Mesodermal cell (in vitro differentiated cells): ENCODE data around the gene TAS2R8. TPM values are rescaled to one million over a fixed set of nuclear protein-coding genes. Genes with fewer than 3 reads are reported as not detected.

Experiments used
- H3K27ac ChIP-seq: 2 replicates; pipeline ENCODE4 v1.7.0; 2013; ENCODE audit warnings: mild to moderate bottlenecking, low read depth, low read length, moderate library complexity; ENCODE audit not compliant: severe bottlenecking
- H3K36me3 ChIP-seq: 2 replicates; pipeline ENCODE4 v1.7.1; 2013; ENCODE audit warnings: mild to moderate bottlenecking, low read length, moderate library complexity; ENCODE audit not compliant: control insufficient read depth, insufficient read depth
- H3K4me1 ChIP-seq: one replicate; pipeline ENCODE4 v1.7.1; 2013; ENCODE audit warnings: mild to moderate bottlenecking, low read length; ENCODE audit not compliant: insufficient read depth, control insufficient read depth, poor library complexity, severe bottlenecking
- H3K4me3 ChIP-seq: 2 replicates; pipeline ENCODE4 v1.7.0; 2013; ENCODE audit warnings: low read length, control low read depth, mild to moderate bottlenecking; ENCODE audit not compliant: insufficient read depth, poor library complexity, severe bottlenecking; ENCODE audit errors: extremely low read depth
- H3K9me3 ChIP-seq: 2 replicates; pipeline ENCODE4 v1.7.1; 2013; ENCODE audit warnings: mild to moderate bottlenecking, low read length, moderate library complexity; ENCODE audit not compliant: control insufficient read depth
- WGBS, 2 experiments: methylation state at CpG; one replicate each; pipeline ENCODE4 v1.1.5; 2013; ENCODE audit warnings: missing lambda C conversion rate in 2 of 2; ENCODE audit not compliant: insufficient coverage in 2 of 2; 5-methylcytosine and 5-hydroxymethylcytosine counted together
- polyA plus RNA-seq, 2 experiments: library from polyadenylated mRNA; stranded (reverse); fragments of 50-300 nt; gene quantifications; one replicate each; pipeline ENCODE4 v1.2.3, GENCODE V29; 2013

The TAS2R8 gene, protein sequence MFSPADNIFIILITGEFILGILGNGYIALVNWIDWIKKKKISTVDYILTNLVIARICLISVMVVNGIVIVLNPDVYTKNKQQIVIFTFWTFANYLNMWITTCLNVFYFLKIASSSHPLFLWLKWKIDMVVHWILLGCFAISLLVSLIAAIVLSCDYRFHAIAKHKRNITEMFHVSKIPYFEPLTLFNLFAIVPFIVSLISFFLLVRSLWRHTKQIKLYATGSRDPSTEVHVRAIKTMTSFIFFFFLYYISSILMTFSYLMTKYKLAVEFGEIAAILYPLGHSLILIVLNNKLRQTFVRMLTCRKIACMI
- polyA plus RNA-seq (2013, experiment 1 of 2), result not detected
- polyA plus RNA-seq (2013, experiment 2 of 2), result not detected

DNA sequence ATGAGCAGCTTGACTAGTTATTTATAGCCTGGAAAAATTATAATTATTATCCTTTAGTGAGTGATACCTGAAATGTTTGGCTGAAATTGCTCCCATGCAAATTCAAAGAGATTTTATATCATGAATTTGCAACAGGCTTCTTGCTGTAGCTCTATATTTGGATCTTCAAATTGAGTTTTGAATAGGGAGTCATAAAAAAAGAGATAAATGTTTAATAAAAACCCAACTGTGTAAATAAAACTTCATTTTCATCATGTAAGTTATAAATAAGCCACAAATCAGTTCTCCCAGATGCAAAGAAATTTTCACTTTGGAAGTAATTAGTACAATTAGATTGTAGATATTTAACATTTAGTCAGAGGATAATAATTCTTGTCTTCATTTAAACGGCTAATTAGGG, at the start of gene TAS2R8:
Gene TAS2R8, minus strand, starts transcription at position 101 of the 400 bp plus-strand sequence. CDS start 306 bp downstream, outside the sequence.
- H3K36me3 ChIP-seq, result no peaks in the 10 kb centered on the region
- no peak within 1 kb of the TSS for H3K27ac ChIP-seq
- no peak within 1 kb of the TSS for H3K4me3 ChIP-seq

DNA sequence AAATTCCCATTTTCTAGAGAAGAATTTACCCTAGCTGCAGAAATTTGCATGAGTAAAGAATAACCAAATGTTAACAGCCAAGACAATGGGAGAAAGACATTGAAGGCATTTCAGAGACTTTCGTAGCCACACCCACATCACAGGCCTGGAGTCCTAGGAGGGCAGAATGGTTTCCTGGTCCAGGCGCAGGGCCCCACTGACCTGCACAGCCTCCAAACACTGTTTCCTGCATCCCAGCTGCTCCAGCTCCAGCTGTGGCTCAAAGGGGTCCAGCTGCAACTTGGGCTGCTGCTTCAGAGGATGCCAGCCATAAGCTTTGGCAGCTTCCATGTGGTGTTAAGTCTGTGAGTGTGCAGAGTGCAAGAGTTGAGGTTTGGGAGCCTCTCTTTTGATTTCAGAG, 48.7 kb upstream of the TAS2R8 start:
- H3K4me3 ChIP-seq, result no peak overlapping the region
- H3K9me3 ChIP-seq, result peaks cover 25% of the 10 kb centered on the region
- H3K36me3 ChIP-seq, result peaks cover 16% of the 10 kb centered on the region
- H3K27ac ChIP-seq, result no peak overlapping the region
- WGBS, 2 experiments, result 100% methylated on average over 1 of the region's 2 CpGs; no CpG with 5 or more reads in 1 of the 2 experiments
- no peaks in the 10 kb centered on the region for H3K4me1 ChIP-seq

More for the DNA sequence above, at the start of gene TAS2R8:
- Histone ChIP-seq H3K4me1 (no peaks in the 10 kb centered on the region), H3K9me3 (no peaks in the 10 kb centered on the region)
- no CpG with 5 or more reads among the region's 1 CpG for WGBS, 2 experiments

DNA sequence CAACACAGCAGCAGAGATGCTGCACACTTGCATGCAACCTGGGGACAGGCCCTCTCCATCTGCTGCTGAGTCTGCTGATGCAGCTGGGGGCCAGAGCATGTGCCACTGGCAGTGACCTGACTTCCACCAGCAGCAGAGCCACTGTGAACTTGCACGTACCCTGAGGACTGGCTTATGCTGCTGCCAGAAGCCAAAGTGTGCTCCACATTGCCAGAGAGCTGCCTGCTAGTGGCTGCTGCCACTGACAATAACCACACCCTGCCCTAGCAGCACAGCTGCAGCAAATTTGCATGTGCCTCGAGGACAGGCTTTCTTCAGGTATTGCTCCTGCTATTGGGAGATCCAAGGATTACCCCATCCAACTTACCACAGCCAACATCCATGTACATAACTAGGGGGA, 46.7 kb upstream of the TAS2R8 start:
- no peak overlapping the region for H3K27ac ChIP-seq
- H3K36me3 ChIP-seq, result peaks cover 11% of the 10 kb centered on the region
- H3K4me1 ChIP-seq, result no peaks in the 10 kb centered on the region
- peaks cover 25% of the 10 kb centered on the region for H3K9me3 ChIP-seq
- no peak overlapping the region for H3K4me3 ChIP-seq
- WGBS, 2 experiments, result 82 to 94% methylated on average over 2 of the region's 2 CpGs

DNA sequence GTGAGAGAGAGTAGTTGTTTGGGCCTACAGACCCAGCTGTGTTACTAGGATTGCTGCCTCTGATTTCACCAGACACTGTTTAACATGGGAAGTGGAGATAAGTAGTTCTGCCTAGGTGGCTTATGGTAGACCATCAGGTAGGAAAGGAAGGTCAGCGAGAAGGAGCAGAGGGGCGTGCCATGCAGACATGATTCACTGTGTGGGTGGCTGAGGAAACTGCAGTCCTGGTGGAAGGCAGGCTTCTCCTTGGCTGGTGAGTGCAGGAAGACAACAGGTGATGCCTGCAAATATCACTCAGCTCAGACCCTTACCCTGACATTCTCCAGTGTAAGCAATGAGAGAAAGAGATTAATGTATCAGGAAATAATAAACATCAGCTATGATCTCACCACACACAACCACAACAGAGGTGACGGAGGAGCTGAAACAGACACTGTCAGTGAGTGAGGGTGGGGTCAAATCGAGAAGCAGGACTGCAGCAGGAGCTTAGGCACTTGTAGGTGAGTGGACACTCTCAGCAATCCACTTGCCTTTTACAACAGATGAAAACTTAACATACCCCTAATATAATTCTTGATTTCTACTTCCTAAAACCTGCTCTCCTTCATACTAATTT, 44.3 kb upstream of the TAS2R8 start:
- H3K4me1 ChIP-seq, result no peaks in the 10 kb centered on the region
- H3K36me3 ChIP-seq, result peaks cover 9% of the 10 kb centered on the region
- 85 to 93% methylated on average over 2 to 3 of the region's 4 CpGs for WGBS, 2 experiments
- peaks cover 15% of the 10 kb centered on the region for H3K9me3 ChIP-seq
- no peak overlapping the region for H3K4me3 ChIP-seq
- H3K27ac ChIP-seq, result no peak overlapping the region

DNA sequence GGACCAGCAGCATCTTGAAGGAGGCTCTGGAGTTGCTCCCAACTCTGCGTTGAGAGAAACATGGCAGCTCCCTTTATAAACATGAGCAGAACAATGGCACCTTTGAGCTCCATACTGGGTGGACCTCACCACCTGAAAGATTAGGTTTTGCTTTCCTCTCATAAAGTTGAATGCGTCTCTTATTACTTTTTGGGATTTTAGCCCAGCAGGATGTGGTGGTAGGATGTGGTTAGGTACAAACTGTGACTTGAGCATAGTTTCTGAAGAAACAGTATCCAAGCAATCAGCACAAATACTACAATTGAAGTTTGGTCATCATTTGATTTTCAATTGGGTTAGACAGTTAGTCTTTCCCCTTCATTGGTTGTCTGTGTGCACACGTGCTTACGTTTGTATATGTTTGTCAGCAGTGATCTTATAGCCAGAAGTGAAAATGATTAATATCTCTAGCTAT, 42.4 kb upstream of the TAS2R8 start, which contains the start of gene PRR4:
Gene PRR4, minus strand, starts transcription at position 51 of the 454 bp plus-strand sequence. Its CDS starts 38 bp downstream, at position 13.
- Histone ChIP-seq H3K9me3 (no peaks in the 10 kb centered on the region), H3K36me3 (no peaks in the 10 kb centered on the region), H3K4me3 (no peak within 1 kb of the TSS), H3K27ac (no peak within 1 kb of the TSS), H3K4me1 (no peaks in the 10 kb centered on the region)
- 93 to 100% methylated on average over 1 of the region's 4 CpGs for WGBS, 2 experiments

DNA sequence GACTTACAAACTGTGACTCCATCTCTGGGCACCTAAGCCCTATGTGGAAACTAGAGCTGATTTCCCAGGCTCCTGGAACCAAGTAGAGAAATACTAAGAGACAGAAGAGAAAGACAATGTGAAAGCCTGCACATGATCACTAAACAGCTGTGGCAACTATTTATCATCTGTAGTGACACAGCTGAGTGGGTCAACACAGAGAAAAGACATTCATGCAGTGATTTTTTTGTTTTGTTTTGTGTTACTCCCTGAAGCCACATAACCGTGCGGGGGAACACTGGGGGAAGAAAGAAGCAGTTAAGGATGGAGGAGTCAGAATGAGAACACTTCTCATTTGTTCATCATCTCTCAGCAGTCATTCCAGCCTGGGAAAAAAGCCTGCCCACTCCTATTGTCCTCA, 40.7 kb upstream of the TAS2R8 start:
- Histone ChIP-seq H3K4me3 (no peak overlapping the region), H3K4me1 (no peaks in the 10 kb centered on the region), H3K9me3 (no peaks in the 10 kb centered on the region), H3K36me3 (no peaks in the 10 kb centered on the region), H3K27ac (no peak overlapping the region)
- WGBS, 2 experiments, result no CpG with 5 or more reads among the region's 2 CpGs

DNA sequence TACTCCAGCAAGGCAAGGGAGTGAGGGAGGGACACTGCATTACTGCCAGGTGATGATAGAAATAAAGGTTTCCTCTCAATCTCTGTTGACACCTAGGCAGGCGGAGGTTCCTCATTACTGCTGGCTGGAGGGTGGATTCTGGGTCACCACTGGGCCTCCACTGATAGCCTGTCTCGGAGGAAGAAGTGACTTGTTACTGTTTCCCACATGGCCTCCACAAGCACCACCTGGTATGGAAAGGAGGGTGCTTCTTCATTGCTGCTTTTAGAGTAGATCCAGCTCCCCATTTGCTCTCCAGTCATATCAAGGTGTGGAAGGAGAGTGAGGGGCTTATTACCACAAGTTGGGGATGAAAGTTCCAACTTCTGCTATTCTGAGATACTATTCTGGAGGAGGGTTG, 35.8 kb upstream of the TAS2R8 start:
- no peak overlapping the region for H3K4me3 ChIP-seq
- no peaks in the 10 kb centered on the region for H3K36me3 ChIP-seq
- H3K27ac ChIP-seq, result no peak overlapping the region
- no peaks in the 10 kb centered on the region for H3K9me3 ChIP-seq
- H3K4me1 ChIP-seq, result no peaks in the 10 kb centered on the region
- 100% methylated on average over 1 of the region's 2 CpGs; no CpG with 5 or more reads in 1 of the 2 experiments for WGBS, 2 experiments

DNA sequence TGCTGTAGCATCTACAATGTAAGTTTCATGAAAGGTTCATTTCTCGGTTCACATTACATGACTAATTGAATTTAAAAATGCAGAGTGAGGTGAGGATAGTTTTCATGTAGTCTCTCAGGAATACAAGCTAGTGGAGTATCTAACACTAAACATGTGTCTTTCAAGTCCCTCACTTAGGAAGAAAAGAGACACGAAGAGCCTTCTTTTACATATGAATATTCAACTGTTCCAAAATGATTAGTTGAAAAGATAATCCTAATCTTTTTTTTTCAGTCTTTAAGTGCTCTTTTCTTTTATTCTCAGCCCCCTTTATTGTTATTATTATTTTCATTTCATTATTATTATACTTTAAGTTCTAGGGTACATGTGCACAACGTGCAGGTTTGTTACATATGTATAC, 31.4 kb upstream of the TAS2R8 start:
- Histone ChIP-seq H3K9me3 (peaks cover 6% of the 10 kb centered on the region), H3K4me1 (no peaks in the 10 kb centered on the region), H3K27ac (no peak overlapping the region), H3K36me3 (no peaks in the 10 kb centered on the region), H3K4me3 (no peak overlapping the region)
- 100% methylated on average over 1 of the region's 3 CpGs; no CpG with 5 or more reads in 1 of the 2 experiments for WGBS, 2 experiments

DNA sequence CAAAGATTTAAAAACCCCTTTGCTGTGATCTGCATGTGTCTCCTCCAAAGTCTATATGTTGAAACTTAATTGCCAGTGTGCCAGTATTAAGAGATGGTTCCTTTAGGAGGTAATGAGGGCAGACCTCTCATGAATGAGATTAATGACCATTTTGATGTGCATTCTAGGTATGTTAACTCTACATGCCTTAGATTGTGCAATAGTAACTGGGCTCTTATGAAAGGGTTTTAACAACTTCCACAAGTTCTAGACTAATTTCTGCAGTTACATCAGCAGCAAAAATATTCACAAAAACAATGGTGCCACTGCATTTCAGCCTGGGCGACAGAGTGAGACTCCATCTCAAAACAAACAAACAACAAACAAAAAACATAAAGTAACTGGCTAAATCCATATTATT, 22.9 kb upstream of the TAS2R8 start:
- no peak overlapping the region for H3K27ac ChIP-seq
- 83 to 100% methylated on average over 1 of the region's 1 CpG for WGBS, 2 experiments
- peaks cover 1% of the 10 kb centered on the region for H3K4me1 ChIP-seq
- H3K9me3 ChIP-seq, result no peaks in the 10 kb centered on the region
- H3K4me3 ChIP-seq, result no peak overlapping the region
- no peaks in the 10 kb centered on the region for H3K36me3 ChIP-seq

DNA sequence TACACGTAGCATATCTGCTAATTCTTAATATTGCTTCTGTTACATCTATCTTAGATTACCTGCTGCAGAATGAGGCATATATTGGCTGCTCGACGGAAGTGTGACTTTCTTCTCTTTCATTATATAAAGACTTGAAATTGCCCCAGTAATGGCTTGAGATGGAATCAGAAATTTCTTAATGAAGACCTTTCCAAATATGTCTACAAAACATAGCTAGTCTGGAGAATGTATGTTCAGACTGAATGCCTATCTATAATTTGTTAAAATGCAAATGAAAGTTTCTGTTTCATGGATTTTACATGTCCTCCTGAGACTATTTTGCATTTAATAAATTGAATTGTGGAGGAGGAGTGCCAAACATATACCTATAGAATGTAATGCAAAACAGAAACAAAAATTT, 19.2 kb upstream of the TAS2R8 start, which contains the start of gene TAS2R10:
Gene TAS2R10, minus strand, starts transcription at position 101 of the 400 bp plus-strand sequence. Its CDS starts 89 bp downstream, at position 12.
- peaks cover 4% of the 10 kb centered on the region for H3K4me1 ChIP-seq

More for the DNA sequence above, 19.2 kb upstream of the TAS2R8 start, which contains the start of gene TAS2R10:
- no peaks in the 10 kb centered on the region for H3K9me3 ChIP-seq
- no peak within 1 kb of the TSS for H3K27ac ChIP-seq
- H3K36me3 ChIP-seq, result no peaks in the 10 kb centered on the region
- no CpG with 5 or more reads among the region's 3 CpGs for WGBS, 2 experiments
- H3K4me3 ChIP-seq, result no peak within 1 kb of the TSS
